NCI-H146 treated with DMSO at 0.1 percent for 48 hours (cell line): ENCODE results near the gene PCDH17.

Source experiments
- DNase-seq: peaks from one replicate; lab custom pipeline; 2025; ENCODE audit not compliant: unreplicated experiment; lab: John Stamatoyannopoulos, UW

Gene PCDH17

DNA sequence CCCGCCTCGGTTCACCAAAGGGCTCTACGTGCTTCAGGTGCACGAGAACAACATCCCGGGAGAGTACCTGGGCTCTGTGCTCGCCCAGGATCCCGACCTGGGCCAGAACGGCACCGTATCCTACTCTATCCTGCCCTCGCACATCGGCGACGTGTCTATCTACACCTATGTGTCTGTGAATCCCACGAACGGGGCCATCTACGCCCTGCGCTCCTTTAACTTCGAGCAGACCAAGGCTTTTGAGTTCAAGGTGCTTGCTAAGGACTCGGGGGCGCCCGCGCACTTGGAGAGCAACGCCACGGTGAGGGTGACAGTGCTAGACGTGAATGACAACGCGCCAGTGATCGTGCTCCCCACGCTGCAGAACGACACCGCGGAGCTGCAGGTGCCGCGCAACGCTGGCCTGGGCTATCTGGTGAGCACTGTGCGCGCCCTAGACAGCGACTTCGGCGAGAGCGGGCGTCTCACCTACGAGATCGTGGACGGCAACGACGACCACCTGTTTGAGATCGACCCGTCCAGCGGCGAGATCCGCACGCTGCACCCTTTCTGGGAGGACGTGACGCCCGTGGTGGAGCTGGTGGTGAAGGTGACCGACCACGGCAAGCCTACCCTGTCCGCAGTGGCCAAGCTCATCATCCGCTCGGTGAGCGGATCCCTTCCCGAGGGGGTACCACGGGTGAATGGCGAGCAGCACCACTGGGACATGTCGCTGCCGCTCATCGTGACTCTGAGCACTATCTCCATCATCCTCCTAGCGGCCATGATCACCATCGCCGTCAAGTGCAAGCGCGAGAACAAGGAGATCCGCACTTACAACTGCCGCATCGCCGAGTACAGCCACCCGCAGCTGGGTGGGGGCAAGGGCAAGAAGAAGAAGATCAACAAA, 2.6 kb downstream of the PCDH17 start:
- no peak for DNase-seq

GRCh38 chr13:57634839-57635165, 3.3 kb downstream of the PCDH17 start:
- DNase-seq: no peak

DNA sequence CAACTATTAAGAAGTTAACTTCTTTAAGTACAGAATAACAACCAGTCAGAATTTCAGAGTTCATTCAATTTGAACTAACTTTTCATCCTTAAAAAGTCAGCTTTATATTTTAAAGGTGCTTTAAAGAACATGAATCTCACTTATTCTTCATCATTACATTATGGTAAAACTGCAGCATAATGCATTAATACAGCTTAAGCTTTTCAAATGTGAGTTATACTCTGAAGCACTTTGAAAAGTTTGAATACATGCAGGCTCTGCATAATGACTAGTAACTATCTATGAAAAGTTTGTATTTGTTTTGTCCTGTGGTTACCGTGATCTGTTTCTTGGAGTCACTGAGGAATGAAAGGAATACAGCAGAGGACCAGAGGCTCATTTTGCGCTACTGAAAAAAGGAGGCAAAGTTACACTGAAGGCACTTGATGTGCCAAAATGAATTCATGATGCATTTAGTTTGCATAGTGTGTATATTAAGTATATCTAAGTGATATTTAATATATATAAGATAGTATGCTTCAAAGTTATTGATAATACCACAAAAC, 4.1 kb downstream of the PCDH17 start:
- no peak for DNase-seq

DNA sequence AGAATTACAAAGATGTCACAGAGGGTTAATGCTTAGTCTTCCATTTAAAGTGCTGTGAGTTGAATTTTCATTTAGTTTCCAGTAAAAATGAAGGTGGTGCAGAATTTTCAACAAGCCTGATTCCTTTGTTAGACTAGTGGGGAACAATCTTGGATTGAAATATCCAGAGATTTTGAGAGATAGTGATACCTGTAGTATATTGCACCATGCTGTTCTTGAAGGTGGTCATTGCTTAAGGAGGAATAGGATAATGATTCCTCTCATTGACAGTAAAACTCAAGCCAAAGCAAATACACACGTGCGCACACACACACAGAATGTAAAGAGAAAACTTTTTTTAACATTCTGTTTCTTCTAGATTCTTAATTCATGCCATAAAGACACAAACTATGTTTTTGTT, 5.3 kb downstream of the PCDH17 start:
- no peak for DNase-seq

DNA sequence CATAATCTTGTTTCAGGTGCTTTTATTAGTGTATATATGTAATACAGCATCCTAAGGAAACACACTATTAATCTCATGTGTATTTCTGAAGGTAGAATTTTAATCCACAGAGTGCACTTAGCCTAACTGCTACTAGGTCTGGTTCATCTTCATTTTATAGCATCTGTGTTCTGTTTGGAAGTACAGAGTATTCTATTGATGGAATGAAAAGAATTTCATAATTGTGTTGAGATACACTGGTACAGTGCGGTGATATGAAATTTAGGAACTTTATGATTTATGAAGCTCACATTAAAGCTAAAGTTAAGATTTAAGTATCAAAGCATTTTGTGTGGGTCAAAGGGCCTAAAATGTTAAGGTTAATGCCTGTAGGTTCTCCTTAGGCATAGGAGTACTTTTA, 6.0 kb downstream of the PCDH17 start:
- no peak for DNase-seq

- no peak for DNase-seq
These were observed 6.8 kb downstream of the PCDH17 start for GRCh38 chr13:57638186-57638890.

GRCh38 chr13:57640607-57641006, 9.1 kb downstream of the PCDH17 start:
- DNase-seq: no peak

GRCh38 chr13:57641051-57641450, 9.5 kb downstream of the PCDH17 start:
- no peak for DNase-seq

- DNase-seq: no peak
These were observed 12.6 kb downstream of the PCDH17 start for GRCh38 chr13:57644106-57644505.

- no peak for DNase-seq
These were observed 21.9 kb downstream of the PCDH17 start for GRCh38 chr13:57653229-57653989.

GRCh38 chr13:57665481-57665880, 33.9 kb downstream of the PCDH17 start:
- no peak for DNase-seq

DNA sequence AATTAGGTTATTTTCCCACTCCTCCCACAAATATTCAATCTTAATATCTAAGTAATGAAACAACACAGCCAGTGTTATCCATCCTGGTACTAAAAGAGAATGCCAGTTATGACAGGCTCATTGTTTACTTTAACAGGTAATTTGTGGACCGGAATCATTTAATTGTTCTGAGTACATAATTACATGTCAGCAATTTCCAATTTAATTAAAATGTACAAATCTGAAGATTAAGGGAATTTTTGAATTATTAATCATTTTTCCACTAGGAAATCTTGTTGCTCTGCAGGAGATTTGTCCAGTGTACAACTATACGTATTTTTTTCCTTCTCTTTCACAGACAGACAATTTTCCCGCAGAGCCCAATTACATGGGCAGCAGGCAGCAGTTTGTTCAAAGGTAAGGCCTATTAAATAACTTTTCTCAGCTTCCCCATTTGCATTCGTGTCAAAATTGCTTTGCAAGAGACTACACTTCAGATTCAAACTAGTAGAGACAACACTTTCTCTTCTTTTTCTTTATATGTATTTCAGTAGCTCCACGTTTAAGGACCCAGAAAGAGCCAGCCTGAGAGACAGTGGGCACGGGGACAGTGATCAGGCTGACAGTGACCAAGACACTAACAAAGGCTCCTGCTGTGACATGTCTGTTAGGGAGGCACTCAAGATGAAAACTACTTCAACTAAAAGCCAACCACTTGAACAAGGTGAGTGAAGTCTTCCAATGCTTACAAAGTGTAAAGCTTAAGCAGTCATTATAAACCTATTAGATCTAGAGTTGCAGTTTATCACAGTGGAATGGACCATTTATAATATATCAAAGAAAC, 34.8 kb downstream of the PCDH17 start:
- peak; percentile 34 for DNase-seq

DNA sequence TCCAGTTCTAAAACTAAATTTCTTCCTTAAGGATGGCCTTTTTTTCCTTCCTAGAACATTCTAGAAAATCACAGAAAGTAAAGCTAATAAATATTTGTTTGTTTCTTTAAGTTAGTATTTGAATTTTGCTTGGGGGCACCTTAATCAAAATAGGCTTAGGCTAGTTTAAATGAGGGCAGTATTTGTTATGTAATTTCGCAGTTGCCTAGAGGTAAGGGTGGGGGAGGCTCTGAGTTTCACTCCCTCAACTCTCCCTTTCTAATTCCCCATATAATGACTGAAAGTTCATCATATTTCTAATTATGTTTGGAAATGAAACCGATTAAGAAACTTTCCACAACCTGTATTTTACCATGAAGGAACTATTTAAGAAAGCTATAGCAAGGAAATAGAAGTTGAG, 40.6 kb downstream of the PCDH17 start:
- no peak for DNase-seq

- no peak for DNase-seq
These were observed 41.7 kb downstream of the PCDH17 start for GRCh38 chr13:57673197-57673596.

- no peak for DNase-seq
These were observed 44.0 kb downstream of the PCDH17 start for GRCh38 chr13:57675526-57675925.

DNA sequence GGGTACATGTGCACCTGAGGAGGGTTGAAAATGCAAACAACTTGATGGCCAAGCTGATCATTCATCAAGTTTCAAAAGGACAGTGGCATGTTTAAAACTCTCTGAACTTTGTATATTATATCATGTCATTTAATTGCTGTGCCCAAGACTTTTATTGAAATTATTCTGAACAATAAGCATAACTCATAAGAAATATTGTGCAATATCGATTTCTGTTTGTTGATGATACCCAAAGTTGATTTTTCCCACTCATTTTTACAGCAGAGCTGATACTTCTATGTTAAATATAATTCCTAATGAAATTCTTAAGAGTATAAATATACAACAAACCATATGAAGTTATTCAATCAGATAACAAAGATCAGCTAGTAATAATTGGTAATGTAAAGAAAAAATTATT, 49.1 kb downstream of the PCDH17 start:
- DNase-seq: no peak

GRCh38 chr13:57682128-57682716, 50.7 kb downstream of the PCDH17 start:
- DNase-seq: no peak

- no peak for DNase-seq
These were observed 67.3 kb downstream of the PCDH17 start for GRCh38 chr13:57698851-57699250.

GRCh38 chr13:57704031-57704430, 72.5 kb downstream of the PCDH17 start:
- peak; percentile 56 for DNase-seq

GRCh38 chr13:57716295-57716694, 84.8 kb downstream of the PCDH17 start:
- DNase-seq: peak; percentile 40
